GM12874 (cell line): ENCODE results near the gene BIRC6.

ENCODE experiments used
- CTCF ChIP-seq: IDR thresholded peaks from 2 replicates; pipeline ENCODE4 v1.5.1; 2011; ENCODE audit warnings: low read depth, mild to moderate bottlenecking, control low read depth, low read length, moderate library complexity; ENCODE audit not compliant: insufficient read depth

The BIRC6 gene

GRCh38 chr2:32633040-32633439, 276.2 kb downstream of the BIRC6 start:
- TF ChIP-seq CTCF: no peak

DNA sequence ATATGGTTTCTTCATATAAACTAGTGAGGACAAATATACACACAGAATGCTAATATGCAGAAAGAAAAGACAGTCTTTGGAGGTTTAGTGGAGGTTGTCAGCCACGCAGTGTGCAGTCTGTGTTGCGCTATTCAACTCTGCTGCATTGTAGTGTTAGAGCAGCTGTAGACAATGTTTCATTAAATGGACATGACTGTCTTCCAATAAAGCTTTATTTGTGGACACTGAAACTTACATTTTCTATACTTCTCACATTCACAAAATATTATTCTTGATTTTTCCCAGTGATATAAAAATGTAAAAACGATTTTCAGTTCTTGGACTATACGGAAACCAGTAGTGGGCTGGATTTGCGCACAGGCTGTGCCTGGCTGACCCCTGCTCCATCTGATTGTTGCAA, 284.4 kb downstream of the BIRC6 start:
- TF ChIP-seq CTCF: no peak

- no peak for TF ChIP-seq CTCF
Observed at GRCh38 chr2:32647180-32647651, 290.4 kb downstream of the BIRC6 start.

- TF ChIP-seq CTCF: no peak
Observed at GRCh38 chr2:32652555-32653209, 295.9 kb downstream of the BIRC6 start.

DNA sequence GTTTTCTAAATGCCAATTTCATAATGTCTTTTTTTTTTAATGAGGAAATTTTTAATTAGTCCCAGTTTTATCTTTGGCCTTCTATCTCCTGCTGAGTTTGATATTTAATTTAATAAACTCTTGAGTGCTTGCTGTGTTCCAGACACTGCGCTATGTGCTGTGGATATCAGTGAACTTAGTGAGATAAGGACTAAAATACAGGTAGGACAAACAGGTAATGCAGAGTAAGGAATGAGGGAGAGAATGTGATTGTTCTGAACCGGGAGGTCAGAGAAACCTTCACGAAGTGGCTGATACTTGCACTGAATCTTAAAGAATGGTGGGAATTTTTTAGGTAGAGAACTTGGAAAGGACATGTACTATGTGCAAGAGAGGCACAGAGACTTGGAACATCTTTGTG, 299.2 kb downstream of the BIRC6 start:
- no peak for TF ChIP-seq CTCF

GRCh38 chr2:32663864-32664263, 307.0 kb downstream of the BIRC6 start:
- no peak for TF ChIP-seq CTCF

DNA sequence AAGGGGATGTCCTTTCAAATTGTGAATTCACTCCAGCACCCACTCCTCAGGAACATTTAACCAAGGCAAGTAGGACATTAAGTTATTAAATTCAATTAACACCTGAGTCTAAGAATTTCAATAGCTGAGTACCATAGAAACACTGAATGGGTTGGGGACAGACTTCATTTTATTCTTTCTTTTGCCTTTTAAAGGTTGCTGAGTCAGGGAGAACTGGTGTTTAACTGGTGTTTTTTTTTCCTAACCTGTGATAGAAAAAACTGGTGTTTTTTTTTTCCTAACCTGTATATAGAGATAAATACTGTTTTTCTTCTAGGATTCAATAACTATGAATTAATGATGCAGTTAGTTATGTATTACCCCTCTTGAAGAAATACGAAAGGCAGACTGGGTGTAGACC, 309.9 kb downstream of the BIRC6 start:
- TF ChIP-seq CTCF: no peak

GRCh38 chr2:32668254-32668653, 311.4 kb downstream of the BIRC6 start:
- no peak for TF ChIP-seq CTCF
